ENCODE results near the gene RIMKLA.
A peak's percentile ranks its signal among the peaks of the same experiment; 100 is the strongest.

The RIMKLA gene

DNA sequence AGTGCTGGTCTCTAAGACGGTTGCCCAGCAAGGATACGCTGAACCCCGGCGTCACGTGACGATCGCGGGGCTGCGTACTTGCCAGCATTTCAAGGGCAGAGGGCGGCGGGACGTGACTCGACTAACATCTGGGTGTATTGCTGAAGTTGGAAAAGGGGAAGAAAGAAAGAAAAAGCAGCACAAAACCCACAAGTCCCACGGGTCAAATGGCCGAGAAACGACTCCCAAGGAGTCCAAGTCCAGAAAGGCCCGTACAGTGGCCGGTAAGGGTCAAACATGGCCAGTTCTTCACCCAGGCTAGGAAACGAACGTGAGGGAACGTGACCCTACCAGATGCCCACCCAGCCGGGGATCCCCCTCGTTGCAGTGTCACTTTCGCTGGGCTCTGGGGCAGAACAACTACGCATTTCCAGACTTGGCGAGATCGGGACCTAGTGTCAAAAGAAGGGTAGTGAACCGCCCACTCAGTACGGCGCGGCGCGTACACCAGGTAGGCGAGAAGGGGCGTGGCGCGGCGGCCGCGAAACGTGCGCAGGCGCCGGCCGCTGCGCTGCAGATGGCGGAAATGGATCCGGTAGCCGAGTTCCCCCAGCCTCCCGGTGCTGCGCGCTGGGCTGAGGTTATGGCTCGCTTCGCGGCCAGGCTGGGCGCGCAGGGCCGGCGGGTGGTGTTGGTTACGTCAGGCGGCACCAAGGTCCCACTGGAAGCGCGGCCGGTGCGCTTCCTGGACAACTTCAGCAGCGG is 75.6 kb downstream of the RIMKLA start, which contains the start of the genes PPCS and ZMYND12:
Gene PPCS (plus strand): TSS at position 534 of the 744 bp plus-strand sequence. CDS start 23 bp downstream, at position 557.
Gene ZMYND12 (minus strand): TSS at position 13 of the 744 bp plus-strand sequence. CDS start 25 bp downstream, outside the sequence.
- no peaks in the 10 kb centered on the region for H3K9me3 ChIP-seq (ENCODE audit: control insufficient read depth, insufficient read depth, low read length)
- H3K4me2 ChIP-seq (ENCODE audit: low read length) = peak within 1 kb of the TSS; percentile 72
- H3K27ac ChIP-seq (ENCODE audit: low read depth, low read length) = peak within 1 kb of the TSS; percentile 59
- TF ChIP-seq CTCF (IDR thresholded peaks at IDR 0.05; ENCODE audit: low read depth, low read length, poor library complexity, severe bottlenecking) = no peak
- TF ChIP-seq EZH2phosphoT487 (IDR thresholded peaks at IDR 0.05; ENCODE audit: borderline replicate concordance, low read length) = no peak
- H3K4me1 ChIP-seq (ENCODE audit: control insufficient read depth, low read length) = peaks cover 26% of the 10 kb centered on the region
- no peaks in the 10 kb centered on the region for H4K20me1 ChIP-seq (ENCODE audit: control insufficient read depth, insufficient read depth, low read depth, low read length)
- peaks cover 41% of the 10 kb centered on the region for H3K36me3 ChIP-seq (ENCODE audit: control insufficient read depth, low read length)
- no peaks in the 10 kb centered on the region for H3K9me2 ChIP-seq (replicated peaks; ENCODE audit: control insufficient read depth, low read length)
- peaks cover 23% of the 10 kb centered on the region for H3K79me2 ChIP-seq (ENCODE audit: control insufficient read depth, low read length)
- H3F3A ChIP-seq (ENCODE audit: control insufficient read depth, insufficient read depth) = no peaks in the 10 kb centered on the region; the same call in none of the 2 replicates
- H3K4me3 ChIP-seq (ENCODE audit: low read length) = peak within 1 kb of the TSS; percentile 85
- no peaks in the 10 kb centered on the region for H3K27me3 ChIP-seq (ENCODE audit: control insufficient read depth, low read length)

GRCh38 chr1:42456754-42457089 is 76.1 kb downstream of the RIMKLA start:
- H3K79me2 ChIP-seq (ENCODE audit: control insufficient read depth, low read length) = peaks cover 23% of the 10 kb centered on the region
- no peaks in the 10 kb centered on the region for H3K27me3 ChIP-seq (ENCODE audit: control insufficient read depth, low read length)
- H3K4me2 ChIP-seq (ENCODE audit: low read length) = peak overlapping the region; percentile 72
- TF ChIP-seq EZH2phosphoT487 (IDR thresholded peaks at IDR 0.05; ENCODE audit: borderline replicate concordance, low read length) (no peak), CTCF (IDR thresholded peaks at IDR 0.05; ENCODE audit: low read depth, low read length, poor library complexity, severe bottlenecking) (no peak)
- no peaks in the 10 kb centered on the region for H3K9me2 ChIP-seq (replicated peaks; ENCODE audit: control insufficient read depth, low read length)
- H3F3A ChIP-seq (ENCODE audit: control insufficient read depth, insufficient read depth) = peaks cover under 1% of the 10 kb centered on the region
- peaks cover 41% of the 10 kb centered on the region for H3K36me3 ChIP-seq (ENCODE audit: control insufficient read depth, low read length)
- H3K4me1 ChIP-seq (ENCODE audit: control insufficient read depth, low read length) = peaks cover 27% of the 10 kb centered on the region
- peak overlapping the region; percentile 59 for H3K27ac ChIP-seq (ENCODE audit: low read depth, low read length)
- peak overlapping the region; percentile 85 for H3K4me3 ChIP-seq (ENCODE audit: low read length)
- no peaks in the 10 kb centered on the region for H4K20me1 ChIP-seq (ENCODE audit: control insufficient read depth, insufficient read depth, low read depth, low read length)
- H3K9me3 ChIP-seq (ENCODE audit: control insufficient read depth, insufficient read depth, low read length) = no peaks in the 10 kb centered on the region

GRCh38 chr1:42461196-42461595 is 80.6 kb downstream of the RIMKLA start:
- Histone ChIP-seq H3K9me3 (ENCODE audit: control insufficient read depth, insufficient read depth, low read length) (no peaks in the 10 kb centered on the region), H4K20me1 (ENCODE audit: control insufficient read depth, insufficient read depth, low read depth, low read length) (no peaks in the 10 kb centered on the region), H3K79me2 (ENCODE audit: control insufficient read depth, low read length) (peaks cover 23% of the 10 kb centered on the region), H3K27ac (ENCODE audit: low read depth, low read length) (no peak overlapping the region), H3K9me2 (replicated peaks; ENCODE audit: control insufficient read depth, low read length) (no peaks in the 10 kb centered on the region), H3K4me1 (ENCODE audit: control insufficient read depth, low read length) (peaks cover 35% of the 10 kb centered on the region), H3F3A (ENCODE audit: control insufficient read depth, insufficient read depth) (peaks cover 12% of the 10 kb centered on the region), H3K4me3 (ENCODE audit: low read length) (no peak overlapping the region), H3K36me3 (ENCODE audit: control insufficient read depth, low read length) (peaks cover 41% of the 10 kb centered on the region), H3K4me2 (ENCODE audit: low read length) (no peak overlapping the region), H3K27me3 (ENCODE audit: control insufficient read depth, low read length) (peaks cover 3% of the 10 kb centered on the region; the same call in 1 of the 2 replicates)
- TF ChIP-seq EZH2phosphoT487 (IDR thresholded peaks at IDR 0.05; ENCODE audit: borderline replicate concordance, low read length) = no peak
- no peak for TF ChIP-seq CTCF (IDR thresholded peaks at IDR 0.05; ENCODE audit: low read depth, low read length, poor library complexity, severe bottlenecking)
